ENCODE results near the gene ABCC8.

DNA sequence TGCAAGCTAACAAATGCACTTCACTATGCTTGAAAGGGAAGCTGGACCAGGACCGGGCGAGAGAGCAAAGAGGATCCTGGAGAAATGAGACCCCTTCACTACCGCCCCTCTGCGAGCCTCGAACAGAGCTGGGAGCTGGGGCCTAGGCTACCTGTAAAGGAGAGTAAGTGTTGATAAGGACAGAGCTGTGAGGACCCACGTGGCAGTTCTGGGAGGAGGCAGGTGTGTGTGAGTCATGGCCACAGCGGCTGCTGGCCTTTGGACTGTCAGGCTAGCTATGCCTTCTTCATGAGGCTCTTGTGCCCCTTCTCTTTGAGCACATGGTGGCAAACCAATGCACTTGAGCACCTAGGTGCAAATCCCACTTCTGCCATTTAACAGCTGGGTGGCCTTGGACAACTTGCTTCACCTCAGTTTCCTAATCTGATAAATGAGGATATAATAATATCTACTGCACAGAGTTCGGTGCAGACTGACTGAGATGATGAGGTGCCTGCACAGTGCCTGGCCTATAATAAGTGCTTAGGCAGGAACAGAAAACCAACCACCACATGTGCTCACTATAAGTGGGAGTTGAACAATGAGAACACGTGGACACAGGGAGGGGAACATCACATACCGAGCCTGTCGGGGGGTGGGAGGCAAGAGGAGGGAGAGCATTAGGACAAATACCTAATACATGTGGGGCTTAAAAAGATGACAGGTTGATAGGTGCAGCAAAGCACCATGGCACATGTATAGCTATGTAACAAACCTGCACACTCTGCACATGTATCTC lies 52.9 kb downstream of the ABCC8 start:
- TF ChIP-seq, protein P1, sequence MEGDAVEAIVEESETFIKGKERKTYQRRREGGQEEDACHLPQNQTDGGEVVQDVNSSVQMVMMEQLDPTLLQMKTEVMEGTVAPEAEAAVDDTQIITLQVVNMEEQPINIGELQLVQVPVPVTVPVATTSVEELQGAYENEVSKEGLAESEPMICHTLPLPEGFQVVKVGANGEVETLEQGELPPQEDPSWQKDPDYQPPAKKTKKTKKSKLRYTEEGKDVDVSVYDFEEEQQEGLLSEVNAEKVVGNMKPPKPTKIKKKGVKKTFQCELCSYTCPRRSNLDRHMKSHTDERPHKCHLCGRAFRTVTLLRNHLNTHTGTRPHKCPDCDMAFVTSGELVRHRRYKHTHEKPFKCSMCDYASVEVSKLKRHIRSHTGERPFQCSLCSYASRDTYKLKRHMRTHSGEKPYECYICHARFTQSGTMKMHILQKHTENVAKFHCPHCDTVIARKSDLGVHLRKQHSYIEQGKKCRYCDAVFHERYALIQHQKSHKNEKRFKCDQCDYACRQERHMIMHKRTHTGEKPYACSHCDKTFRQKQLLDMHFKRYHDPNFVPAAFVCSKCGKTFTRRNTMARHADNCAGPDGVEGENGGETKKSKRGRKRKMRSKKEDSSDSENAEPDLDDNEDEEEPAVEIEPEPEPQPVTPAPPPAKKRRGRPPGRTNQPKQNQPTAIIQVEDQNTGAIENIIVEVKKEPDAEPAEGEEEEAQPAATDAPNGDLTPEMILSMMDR (conservative IDR thresholded peaks at IDR 0.05) = no peak
- no peak for TF ChIP-seq EZH2 (IDR thresholded peaks at IDR 0.05; ENCODE audit: low read depth)
